OCI-LY7 (cell line): ENCODE measurements around the gene ITK.

Experiments
- CTCF ChIP-seq: fragments of 200-600 bp; sonication (generic); conservative IDR thresholded peaks from 2 replicates; pipeline ENCODE4 v1.5.1; 2014; ENCODE audit warnings: mild to moderate bottlenecking, antibody characterized with exemption, low read length, moderate library complexity, mixed read lengths
- EZH2phosphoT487 ChIP-seq: fragments of 200-600 bp; sonication (generic); IDR thresholded peaks from 2 replicates; pipeline ENCODE4 v1.6.1; 2018; ENCODE audit warnings: low read depth, borderline replicate concordance, mild to moderate bottlenecking, mixed run types, antibody characterized with exemption, low read length, moderate library complexity, mixed read lengths

- TF ChIP-seq CTCF (no peak), EZH2phosphoT487 (no peak)
Measured at GRCh38 chr5:157236423-157236822, 55.8 kb downstream of the ITK start.
